Psoas muscle (tissue), 8 donors: ENCODE data around the gene ATF7IP2. TPM values are rescaled to one million over a fixed set of nuclear protein-coding genes. Genes with fewer than 3 reads are reported as not detected.

Source experiments
- ATAC-seq, 4 donors: fragments of 200-7000 bp; cut with Tn5 transposase; one replicate each; pipeline ENCODE4 v1.9.1; 2020; ENCODE audit warnings: moderate library complexity in 3 of 4, mild to moderate bottlenecking in 2 of 4
- DNase-seq, 2 donors: peaks; one replicate each; pipeline ENCODE4 v3.0.0-alpha.2; 2020
- H3K27ac ChIP-seq: fragments of 200-600 bp; one replicate; pipeline ENCODE4 v1.8.0; 2022
- H3K27me3 ChIP-seq, 3 donors: fragments of 200-600 bp in 1 of 3; one replicate each; pipeline versions ENCODE4 v1.6.1 to v1.8.0; 2013 to 2022; ENCODE audit warnings: low read length in 2 of 3, mild to moderate bottlenecking in 2 of 3, moderate library complexity in 1 of 3; ENCODE audit not compliant: insufficient read depth in 3 of 3
- H3K36me3 ChIP-seq, 2 donors: fragments of 200-600 bp in 1 of 2; one replicate each; pipeline versions ENCODE4 v1.6.1 to v1.8.0; 2013 to 2022; ENCODE audit warnings: low read depth in 1 of 2, mild to moderate bottlenecking in 1 of 2, moderate library complexity in 1 of 2; ENCODE audit not compliant: insufficient read depth in 1 of 2
- H3K4me1 ChIP-seq: fragments of 200-600 bp; one replicate; pipeline ENCODE4 v1.8.0; 2022
- H3K4me3 ChIP-seq: fragments of 200-600 bp; one replicate; pipeline ENCODE4 v1.8.0; 2022; ENCODE audit warnings: mild to moderate bottlenecking
- H3K9me3 ChIP-seq: fragments of 200-600 bp; one replicate; pipeline ENCODE4 v1.8.0; 2022
- WGBS, 3 donors: extraction: QIAGEN DNeasy Blood & Tissue Kit; methylation state at CpG; one replicate each; pipeline versions ENCODE4 v1.1.6 to v1.1.7; 2013; 5-methylcytosine and 5-hydroxymethylcytosine counted together
- intact Hi-C, 2 donors: fragments of 100-400 bp; cut with DNase I; formaldehyde crosslinking; loops; one replicate each; pipeline versions ENCODE4 v1.11.0 to v1.14.2; 2022
- polyA plus RNA-seq, 3 donors: library from polyadenylated mRNA; stranded (reverse); fragments of 200-250 nt; gene quantifications; one replicate each; pipeline ENCODE4 v1.2.3, GENCODE V29; 2013
- total RNA-seq, 4 donors: library from RNA; stranded (reverse); fragmentation: NEBNext Ultra II Directional in 2 of 4; extraction: Animal tissue kit (Norgen Biotek cat#: 25700) in 2 of 4; gene quantifications; one replicate each; pipeline versions ENCODE4 v1.2.1 to v1.2.4, GENCODE V29; 2021 to 2023
- TF ChIP-seq, protein P1 (sequence below): fragments of 200-600 bp; IDR thresholded peaks from one replicate; pipeline ENCODE4 v1.8.0; 2022; ENCODE audit warnings: antibody characterized with exemption
- donor health status: healthy with polysubstance abuse.
- donor health status: DM: no; HTN: no; CAD: no; lungs with moderate emphysema.
- donor health status: Bipolar disorder and iron deficiency.
- donor health status: healthy.
- donor health status: DM: yes; HTN: yes; CAD: no.
- donor health status: DM: no; HTN: no; CAD: no.
- donor health status: DM: no; HTN: no; CAD: no.
- donor health status: DM: yes; HTN: yes; CAD: no.

The ATF7IP2 gene
- total and polyA plus RNA-seq, 7 donors, result 0.89 to 5.1 (median 2.5) TPM

DNA sequence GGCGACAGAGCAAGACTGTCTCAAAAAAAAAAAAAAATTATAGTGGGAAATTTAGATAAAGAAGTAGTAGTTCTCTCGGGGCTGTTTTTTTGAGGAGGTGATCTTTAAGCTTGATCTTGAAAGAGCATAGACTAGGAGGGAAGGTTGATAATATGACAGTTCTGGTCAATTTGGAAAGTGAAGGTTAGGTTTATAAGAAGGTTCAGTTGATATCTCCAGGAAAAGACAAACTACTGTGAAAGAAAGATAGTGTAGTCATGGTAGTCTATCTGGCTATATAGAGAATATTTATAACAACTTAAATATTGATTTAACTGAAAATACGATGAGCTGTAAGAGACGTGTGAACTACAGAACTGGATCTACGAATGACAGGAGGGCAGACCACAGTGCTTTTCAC is 3.1 kb downstream of the ATF7IP2 start:
- Histone ChIP-seq H3K9me3 (no peaks in the 10 kb centered on the region), H3K36me3 (no peaks in the 10 kb centered on the region), H3K27me3 (peaks cover 3 to 8% (median 4%) of the 10 kb centered on the region in 3 donors), H3K4me1 (no peaks in the 10 kb centered on the region), H3K27ac (no peak overlapping the region), H3K4me3 (no peak overlapping the region)
- TF ChIP-seq, protein P1, sequence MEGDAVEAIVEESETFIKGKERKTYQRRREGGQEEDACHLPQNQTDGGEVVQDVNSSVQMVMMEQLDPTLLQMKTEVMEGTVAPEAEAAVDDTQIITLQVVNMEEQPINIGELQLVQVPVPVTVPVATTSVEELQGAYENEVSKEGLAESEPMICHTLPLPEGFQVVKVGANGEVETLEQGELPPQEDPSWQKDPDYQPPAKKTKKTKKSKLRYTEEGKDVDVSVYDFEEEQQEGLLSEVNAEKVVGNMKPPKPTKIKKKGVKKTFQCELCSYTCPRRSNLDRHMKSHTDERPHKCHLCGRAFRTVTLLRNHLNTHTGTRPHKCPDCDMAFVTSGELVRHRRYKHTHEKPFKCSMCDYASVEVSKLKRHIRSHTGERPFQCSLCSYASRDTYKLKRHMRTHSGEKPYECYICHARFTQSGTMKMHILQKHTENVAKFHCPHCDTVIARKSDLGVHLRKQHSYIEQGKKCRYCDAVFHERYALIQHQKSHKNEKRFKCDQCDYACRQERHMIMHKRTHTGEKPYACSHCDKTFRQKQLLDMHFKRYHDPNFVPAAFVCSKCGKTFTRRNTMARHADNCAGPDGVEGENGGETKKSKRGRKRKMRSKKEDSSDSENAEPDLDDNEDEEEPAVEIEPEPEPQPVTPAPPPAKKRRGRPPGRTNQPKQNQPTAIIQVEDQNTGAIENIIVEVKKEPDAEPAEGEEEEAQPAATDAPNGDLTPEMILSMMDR, result no peak
- 69 to 75% (median 71%) methylated on average over 5 of the region's 5 CpGs for WGBS, 3 donors
- intact Hi-C loops, result no loop called here
- ATAC-seq, result no peak
- no peak for DNase-seq

- Histone ChIP-seq H3K27ac (no peak overlapping the region), H3K4me3 (no peak overlapping the region), H3K4me1 (no peaks in the 10 kb centered on the region), H3K27me3 (peaks cover 3 to 8% (median 4%) of the 10 kb centered on the region in 3 donors), H3K36me3 (no peaks in the 10 kb centered on the region), H3K9me3 (no peaks in the 10 kb centered on the region)
- DNase-seq (no peak), ATAC-seq (no peak)
- TF ChIP-seq, protein P1, result no peak
- intact Hi-C loops, result no loop called here
Observed at GRCh38 chr16:10390330-10390729, 4.5 kb downstream of the ATF7IP2 start.

GRCh38 chr16:10390867-10391266 is 5.0 kb downstream of the ATF7IP2 start:
- Histone ChIP-seq H3K9me3 (no peaks in the 10 kb centered on the region), H3K4me3 (no peak overlapping the region), H3K36me3 (no peaks in the 10 kb centered on the region), H3K27me3 (peaks cover 3 to 8% (median 4%) of the 10 kb centered on the region in 3 donors), H3K4me1 (no peaks in the 10 kb centered on the region), H3K27ac (no peak overlapping the region)
- intact Hi-C loops, result no loop called here
- TF ChIP-seq, protein P1, result no peak
- 93 to 98% (median 95%) methylated on average over 5 of the region's 5 CpGs for WGBS, 3 donors
- no peak for DNase-seq
- ATAC-seq, result no peak

GRCh38 chr16:10391339-10391738 is 5.5 kb downstream of the ATF7IP2 start:
- 85 to 91% (median 87%) methylated on average over 3 of the region's 3 CpGs for WGBS, 3 donors
- no peak for ATAC-seq
- TF ChIP-seq, protein P1, result no peak
- Histone ChIP-seq H3K36me3 (no peaks in the 10 kb centered on the region), H3K4me1 (no peaks in the 10 kb centered on the region), H3K4me3 (no peak overlapping the region), H3K27ac (no peak overlapping the region), H3K9me3 (no peaks in the 10 kb centered on the region), H3K27me3 (peaks cover under 1 to 8% (median 3%) of the 10 kb centered on the region in 3 donors)
- intact Hi-C loops, result no loop called here
- no peak for DNase-seq

GRCh38 chr16:10402975-10403374 is 17.1 kb downstream of the ATF7IP2 start:
- 71 to 88% (median 80%) methylated on average over 1 of the region's 1 CpG for WGBS, 3 donors
- intact Hi-C loops, result no loop called here
- no peak for ATAC-seq

More at GRCh38 chr16:10402975-10403374, 17.1 kb downstream of the ATF7IP2 start:
- Histone ChIP-seq H3K27ac (no peak overlapping the region), H3K9me3 (no peaks in the 10 kb centered on the region), H3K4me1 (no peaks in the 10 kb centered on the region), H3K4me3 (no peak overlapping the region), H3K36me3 (no peaks in the 10 kb centered on the region), H3K27me3 (no peaks in the 10 kb centered on the region)
- no peak for DNase-seq
- TF ChIP-seq, protein P1, result no peak
